ENCODE results near the gene RASGRF2.
A peak's percentile ranks its signal among the peaks of the same experiment; 100 is the strongest.

RASGRF2 gene

DNA sequence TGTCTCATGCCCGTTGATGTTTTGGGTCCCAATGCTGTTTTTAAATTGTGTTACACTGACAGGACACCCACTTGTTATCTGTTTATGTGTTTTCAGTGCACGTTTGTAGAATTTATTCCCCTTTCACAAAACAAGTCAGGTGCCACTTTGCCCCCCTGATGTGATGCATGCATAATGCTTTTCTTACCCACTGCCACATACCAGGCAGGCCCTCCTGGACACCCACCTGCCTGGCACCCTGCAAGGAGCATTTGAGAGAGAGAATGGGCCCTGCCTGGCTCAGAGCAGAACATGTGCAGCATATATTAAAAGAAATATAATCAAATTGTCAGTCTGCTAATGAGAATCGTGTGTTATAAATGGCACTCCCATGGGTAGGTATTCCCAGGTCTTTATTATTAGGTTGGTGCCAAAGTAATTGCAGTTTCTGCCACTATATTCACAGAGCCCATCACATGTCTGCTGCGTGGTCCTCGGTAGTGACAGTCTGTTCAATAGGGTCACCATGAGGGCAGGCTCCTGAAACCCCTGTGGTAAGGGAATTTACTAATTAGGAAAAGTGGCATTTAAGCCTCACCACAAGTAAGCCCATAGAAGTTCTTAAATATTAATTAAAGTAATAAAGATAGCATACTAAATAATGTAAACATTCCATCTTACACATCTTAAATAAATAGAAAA, 220.8 kb downstream of the RASGRF2 start:
- no peak for DNase-seq

DNA sequence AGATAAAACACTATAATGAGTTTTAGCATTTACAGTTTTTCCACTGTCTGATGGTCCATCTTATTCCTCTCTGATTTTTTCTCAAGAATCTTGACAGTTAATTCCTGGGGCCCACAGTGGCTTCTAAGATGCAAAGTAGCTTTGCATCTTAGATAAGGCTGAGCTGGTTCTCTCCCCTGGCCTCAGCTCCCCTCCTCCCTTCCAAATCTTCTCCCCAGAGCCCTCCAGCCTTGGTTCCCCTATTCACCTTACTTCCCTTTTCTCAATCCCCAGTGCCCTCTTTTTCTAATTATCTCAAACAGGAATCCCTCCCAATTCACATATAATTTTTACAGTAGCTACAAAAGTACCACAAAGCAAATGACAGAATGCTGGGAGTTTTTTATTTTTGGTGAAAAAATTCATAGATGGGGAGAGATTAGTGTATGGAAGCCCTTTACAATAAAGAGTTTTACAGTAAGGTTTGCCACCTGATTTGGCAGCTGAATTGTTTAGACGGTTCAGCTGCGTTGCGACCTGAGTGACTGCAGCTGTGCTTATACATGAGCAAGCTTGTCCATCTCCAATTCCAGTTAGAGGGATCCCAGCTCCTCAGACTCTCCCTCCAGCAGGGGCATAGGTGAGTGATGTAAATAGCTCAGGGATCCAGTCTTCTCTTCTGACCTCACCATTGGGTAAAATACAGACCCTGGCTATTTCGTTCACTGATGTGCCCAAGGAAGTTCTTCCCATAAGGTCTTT, 221.6 kb downstream of the RASGRF2 start:
- no peak for DNase-seq

DNA sequence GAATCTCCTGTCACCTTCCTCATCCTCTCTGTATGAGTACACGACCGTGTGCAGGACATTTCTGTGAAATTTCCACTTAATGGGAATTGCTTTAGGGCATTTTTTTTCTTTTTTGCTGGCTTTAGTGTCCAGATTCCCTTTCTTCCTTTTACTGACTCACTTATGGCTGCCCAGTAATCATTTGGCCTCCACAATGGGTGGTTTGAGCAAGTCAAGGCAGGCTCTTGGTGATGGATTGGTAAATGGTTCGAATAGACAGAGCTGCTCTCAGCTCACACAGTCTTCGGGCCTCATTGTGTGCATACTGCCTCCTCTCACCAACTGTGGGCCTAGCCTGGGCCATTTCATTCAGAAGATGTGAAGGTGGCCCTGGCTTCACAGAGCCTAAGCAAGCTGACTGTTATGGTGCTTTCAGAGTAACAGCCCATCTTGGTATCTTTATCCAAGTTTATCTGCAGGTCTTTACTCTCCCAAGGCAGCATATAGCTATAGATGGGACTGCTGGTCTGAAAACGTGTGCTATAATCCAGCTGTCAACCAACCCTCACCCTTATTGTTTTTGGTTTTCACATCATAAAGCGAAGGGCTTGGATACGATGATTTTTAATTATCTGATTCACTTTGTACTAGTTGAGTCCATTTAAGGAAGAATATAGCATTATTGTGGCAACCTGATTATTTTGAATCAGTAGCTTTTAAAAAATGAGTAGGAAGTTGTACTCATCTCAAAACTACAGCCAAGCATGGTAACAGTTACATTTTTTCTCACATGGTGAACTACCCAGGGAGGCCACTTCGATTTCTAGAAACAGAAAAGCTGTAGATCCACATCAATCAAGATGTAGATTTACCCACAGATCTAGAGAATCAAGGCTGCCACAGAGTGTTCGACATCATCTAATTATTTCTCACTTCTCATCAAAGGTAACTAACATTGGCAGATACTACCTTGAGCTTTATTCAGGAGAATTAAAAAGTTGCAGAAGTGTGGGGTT, 222.5 kb downstream of the RASGRF2 start:
- no peak for DNase-seq

DNA sequence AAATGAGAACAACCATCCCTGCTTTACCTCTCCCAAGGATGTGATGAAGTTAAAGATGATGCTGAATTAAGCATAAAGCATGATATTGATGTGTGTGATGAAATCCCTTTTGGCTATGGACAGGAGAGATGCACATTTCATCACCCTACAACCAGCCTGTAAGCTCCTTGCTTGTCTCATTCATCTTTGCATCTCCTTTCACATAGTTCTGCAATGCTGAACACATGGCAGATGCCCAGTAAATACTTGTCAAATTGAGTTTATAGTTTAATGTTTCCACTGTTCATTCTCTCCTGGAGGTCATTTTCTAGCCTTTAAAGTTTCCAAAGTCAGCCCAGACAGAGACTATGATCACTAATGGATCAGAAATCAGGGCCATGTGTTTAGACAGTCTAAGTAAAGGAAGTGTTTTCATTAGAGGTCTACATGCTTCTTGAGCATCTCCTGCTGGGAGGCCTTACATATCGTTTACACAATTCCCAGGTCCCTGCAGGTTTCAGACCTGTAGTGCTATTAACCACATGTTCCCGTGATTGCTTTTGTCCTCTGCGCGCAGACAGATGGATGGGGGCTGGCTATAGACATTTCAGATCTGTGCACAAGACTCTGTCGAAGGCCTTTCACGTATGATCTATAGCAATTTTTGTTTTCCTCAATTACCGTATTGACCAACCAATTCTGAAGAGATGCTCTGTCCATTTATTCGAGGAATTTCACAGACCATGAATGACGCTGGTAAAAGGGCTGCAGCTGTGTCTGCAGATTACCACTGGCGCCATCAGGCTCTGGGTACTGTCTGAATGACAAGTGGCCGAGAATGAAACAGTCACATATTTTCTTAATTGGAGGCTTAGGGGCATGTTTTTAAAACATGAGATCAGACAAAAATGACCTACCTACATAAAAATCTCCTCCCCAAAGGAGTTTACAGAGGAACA, 223.9 kb downstream of the RASGRF2 start:
- DNase-seq = no peak

DNA sequence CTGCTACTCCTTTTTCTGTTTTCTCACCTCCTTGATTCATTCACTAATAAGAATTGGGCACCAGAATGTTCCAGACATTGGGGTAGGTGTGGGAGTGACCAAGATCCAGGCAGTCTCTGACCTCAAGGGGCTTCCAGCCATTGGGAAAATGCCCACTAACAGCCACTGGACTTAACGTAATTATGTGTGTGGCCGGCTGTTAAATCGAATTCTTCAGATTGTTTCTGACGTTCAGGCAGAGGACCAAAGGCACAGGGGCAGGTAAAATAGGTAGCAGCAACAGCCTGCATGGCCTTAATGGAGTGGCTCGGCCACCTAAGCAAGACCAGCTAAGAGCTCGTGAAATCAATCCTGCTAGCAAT, 224.6 kb downstream of the RASGRF2 start:
- DNase-seq = no peak

DNA sequence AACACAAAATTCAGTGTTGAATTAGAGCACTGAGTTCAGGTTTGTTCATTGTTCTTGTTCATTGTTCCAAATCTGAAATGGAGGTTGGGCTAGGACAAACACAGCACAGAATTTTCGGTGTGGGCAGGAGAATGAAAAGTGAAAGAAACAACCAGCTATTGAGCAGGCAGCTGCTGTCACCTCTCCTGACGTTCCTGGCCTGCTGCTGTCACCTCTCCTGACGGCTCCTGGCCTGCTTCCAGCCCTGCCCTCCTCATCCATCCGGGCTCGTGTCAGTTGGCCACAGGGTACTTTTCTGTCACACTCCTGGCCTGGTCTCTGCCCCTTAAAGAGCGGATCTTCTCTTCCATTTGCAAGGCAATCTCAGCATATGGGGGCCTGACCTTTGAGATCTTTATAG, 227.7 kb downstream of the RASGRF2 start:
- no peak for DNase-seq

DNA sequence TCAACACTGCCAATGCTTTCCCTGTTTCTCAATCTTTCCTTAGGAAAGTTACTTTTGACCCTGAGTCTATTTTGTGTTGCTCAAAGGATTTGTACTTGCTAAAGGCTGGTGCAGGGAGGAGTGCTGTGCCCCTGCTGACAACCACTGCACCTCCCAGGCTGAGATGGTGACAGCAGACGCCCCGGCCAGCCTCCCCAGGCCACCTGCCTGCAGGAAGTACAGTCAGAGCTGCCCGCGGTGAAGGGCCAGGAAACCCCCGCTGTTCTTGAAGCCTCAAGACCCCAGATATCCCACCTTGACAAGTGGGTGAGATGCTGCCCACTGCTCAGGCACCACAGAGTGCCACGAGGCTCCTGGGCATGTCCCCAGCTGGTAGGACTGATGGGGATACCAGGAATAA, 228.8 kb downstream of the RASGRF2 start:
- no peak for DNase-seq

DNA sequence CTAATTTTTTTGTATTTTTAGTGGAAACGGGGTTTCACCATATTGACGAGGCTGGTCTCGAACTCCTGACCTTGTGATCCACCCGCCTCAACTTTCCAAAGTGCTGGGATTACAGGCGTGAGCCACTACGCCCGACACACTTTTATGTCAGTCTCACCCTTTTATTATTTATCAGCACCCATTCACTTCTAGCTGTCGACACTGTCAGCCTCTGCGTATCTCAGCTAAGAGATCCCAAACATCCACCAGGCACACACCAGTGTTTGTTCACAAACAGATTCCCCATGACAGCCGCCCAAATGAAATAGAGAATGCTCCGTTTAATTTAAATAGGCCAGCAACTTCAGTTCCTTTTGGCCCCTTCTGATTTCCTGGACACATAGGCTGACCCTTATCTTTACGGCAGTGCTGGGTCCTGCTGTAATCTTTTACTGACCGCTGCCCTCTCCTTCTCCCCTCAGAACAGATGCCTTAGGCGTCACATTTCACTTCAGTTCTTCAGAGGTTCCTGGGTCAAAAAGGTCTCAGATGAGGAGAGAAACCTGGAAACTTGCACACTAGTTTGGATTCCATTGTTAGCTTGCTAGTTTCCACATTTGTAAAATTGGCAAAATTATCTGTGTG, 229.8 kb downstream of the RASGRF2 start:
- no peak for DNase-seq

DNA sequence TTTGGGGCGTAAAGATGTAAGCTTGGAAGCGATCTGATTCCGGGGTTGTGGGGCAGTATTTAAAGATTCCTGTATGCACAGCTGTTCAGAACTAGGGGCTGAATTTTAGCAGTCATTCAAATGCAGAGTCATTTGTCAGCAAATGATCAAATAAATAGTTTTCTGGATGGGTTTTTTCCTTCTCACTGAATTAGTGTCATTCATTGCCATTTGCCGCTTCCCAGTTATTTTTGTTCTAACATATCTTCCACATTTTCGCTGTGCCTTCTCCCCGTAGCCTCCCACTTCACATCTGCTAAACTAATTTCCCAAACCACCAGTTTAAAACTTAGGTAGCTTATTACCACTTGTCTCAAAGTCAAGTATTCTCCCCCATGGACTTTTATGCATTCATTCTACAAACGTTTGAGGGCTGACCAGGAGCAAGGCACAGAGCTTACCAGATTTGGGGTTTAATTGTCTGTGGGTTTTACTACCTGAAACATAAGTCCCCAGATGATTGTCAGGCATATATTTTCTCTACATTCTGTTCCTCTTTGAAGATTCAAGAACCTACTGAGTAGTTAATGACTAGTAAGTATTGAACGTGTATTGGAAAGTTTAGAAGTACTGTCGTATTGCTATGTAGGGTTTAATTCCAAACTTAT, 231.7 kb downstream of the RASGRF2 start:
- DNase-seq = no peak

DNA sequence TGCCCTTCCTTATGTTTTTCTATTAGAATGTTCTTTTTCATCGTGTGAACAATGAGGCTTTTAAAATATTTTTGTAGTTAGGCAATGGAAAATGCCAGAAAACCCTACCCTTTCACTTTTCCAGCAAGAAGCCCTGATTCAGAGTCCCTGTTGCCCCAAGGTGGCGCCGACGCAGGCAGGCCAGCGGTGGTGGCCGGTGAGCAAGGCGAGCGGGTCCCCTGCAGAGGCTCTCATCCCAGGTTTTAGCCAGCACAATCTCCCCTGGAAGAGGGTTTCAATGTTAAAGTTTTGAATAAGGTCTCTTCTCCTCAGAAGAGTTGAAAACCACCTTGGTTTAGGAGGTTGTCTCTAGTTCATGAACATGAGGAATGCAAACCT, 232.2 kb downstream of the RASGRF2 start:
- no peak for DNase-seq

DNA sequence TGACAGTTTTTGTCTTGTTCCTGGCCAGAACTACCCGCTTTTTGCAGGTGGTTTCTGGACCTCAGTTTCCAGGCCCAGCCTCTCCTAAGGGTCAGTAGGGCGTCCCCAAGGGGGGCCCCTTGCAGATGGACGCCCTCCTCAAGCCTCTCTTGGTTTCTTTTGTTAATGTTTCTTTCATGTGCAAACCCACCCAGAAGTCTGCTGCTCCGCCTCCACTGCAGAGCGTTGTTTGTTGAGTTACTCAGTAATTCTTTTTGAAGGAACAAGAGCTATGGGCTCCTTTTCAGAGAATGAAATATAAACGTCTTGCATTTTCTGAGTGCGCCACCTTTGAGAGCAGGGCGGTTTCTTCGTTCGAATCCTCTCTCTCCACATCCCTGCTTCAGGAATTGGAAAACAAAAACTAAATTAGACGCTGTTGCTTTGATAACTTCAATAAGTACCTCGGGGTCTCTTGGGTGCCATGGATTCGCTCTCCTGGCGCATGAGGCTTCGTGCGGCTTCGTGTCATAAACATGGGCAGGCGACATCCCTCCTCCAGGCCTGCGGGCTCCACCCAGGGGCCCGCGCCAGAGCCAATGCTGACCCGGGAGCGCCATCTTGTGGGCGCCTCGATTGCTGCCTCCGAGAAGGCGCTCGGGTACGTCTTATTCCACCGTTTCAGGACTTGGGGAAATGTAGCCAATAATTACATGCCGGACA, 234.6 kb downstream of the RASGRF2 start:
- DNase-seq = peak; percentile 39 to 84

DNA sequence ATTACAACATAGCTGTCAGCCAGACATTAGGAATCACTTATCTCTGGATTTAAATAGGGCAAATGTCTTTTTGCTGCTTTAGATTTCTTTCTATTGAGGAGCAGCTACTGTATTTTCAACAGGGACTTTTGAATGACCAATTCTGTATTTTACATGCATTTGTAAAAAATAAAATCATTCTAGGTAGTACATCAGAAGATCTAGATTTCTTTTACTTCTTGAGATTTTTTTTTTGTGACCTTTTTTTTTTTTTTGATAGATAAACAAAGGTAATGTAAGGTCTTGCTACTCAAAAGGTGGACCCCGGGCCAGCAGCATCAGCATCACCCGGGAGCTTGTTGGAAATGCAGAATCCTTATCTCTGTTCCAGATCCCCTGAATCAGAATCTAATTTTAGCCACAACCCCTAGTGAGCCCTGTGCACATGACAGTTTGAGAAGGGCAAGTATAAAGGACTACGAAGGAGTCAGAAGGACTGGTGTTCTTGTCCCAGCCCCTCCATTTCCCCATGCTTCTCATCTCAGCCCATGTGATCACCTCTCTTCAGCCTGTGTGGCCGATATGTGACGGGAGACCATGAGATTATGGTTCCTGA, 235.3 kb downstream of the RASGRF2 start:
- no peak for DNase-seq

DNA sequence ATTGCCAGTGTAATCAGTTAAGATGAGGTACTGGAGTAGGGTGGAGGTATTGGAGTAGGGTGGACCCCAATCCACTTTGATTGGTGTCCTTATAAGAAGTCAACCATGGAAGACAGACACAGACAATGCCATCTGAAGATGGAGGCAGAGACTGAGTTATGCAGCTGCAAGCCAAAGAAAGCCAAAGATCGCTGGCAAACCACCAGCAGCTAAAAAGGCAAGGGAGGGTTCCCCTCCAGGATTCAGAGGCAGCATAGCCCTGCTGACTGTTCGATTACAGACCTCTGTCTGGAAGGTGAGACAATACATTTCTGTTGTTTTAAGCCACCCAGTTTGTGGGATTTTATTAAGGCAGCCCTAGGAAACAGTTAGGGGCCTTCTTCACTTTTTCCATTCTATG, 242.5 kb downstream of the RASGRF2 start:
- peak in 1 of 2 experiments; percentile 33 for DNase-seq

DNA sequence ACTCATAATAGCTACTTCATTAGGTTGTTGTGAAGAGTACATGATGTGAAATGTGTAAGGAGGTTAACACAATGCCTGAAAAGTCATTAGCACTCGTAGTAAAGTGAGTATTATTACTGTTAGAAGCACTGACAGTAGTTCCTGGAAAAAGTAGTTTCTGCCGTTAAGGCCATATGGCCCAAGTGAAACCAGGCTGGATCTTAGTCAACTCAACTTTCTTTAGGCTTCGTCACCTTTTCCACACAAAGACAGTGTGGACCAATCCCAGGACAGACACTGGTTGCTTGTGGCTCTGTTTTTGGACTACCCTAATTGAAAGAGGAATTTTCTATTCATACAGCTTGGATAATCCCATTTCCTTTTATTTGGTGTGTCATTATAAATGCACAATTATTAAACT, 243.6 kb downstream of the RASGRF2 start:
- no peak for DNase-seq

DNA sequence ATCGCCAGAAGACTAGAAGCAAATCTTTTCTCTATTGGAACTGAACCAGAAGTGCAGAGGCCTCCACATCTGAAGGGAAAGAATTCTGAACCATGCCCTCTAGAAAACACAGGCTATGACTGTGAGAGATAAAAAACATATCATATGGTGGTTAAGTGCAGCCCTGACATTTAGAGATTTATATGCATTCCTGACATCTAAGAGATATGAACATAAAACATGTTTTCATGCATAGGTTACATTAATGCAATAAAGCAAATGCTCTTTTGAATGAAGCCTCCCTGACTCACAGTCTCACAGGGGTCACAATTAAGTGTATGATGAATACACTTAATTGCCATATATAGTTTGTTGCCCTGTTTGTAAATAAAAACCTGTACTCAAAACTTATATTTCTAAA, 244.0 kb downstream of the RASGRF2 start:
- no peak for DNase-seq

DNA sequence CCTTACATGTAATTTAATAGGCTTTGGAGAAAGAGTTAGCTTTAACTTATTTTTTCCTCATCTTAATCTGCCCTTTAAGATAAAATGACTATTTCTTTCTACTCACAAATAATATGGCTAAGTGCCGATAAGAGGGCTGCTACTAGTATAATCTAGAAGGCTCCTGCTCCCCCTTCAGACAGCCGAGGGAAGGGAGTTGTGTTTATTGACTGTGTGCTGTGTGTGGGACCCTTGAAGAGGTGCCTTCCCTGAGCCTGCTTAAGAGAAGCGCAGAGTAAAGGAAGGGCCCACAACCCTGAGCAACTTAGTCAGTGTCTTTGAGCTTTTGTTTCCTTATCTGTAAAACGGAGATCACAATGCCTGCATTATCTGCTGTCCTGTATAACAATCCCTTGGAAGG, 244.9 kb downstream of the RASGRF2 start:
- DNase-seq = no peak

DNA sequence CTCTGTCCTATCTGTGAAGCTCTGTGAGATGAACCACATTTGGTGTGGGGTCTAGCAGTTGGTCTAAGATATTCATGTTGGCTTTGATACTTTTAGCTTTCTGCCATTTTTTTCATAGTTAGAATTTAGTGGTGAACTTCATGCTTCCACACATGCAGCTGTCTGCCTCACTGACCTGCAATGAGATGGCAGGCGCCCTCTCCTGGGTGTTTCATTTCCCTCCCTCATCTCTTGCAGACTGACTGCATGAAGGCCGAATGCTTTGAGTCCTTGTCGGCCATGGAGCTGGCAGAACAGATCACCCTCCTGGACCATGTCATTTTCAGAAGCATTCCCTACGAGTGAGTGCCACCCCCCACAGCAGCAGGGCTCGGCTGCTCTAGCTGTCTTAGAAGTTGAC, 246.8 kb downstream of the RASGRF2 start:
- DNase-seq = no peak

DNA sequence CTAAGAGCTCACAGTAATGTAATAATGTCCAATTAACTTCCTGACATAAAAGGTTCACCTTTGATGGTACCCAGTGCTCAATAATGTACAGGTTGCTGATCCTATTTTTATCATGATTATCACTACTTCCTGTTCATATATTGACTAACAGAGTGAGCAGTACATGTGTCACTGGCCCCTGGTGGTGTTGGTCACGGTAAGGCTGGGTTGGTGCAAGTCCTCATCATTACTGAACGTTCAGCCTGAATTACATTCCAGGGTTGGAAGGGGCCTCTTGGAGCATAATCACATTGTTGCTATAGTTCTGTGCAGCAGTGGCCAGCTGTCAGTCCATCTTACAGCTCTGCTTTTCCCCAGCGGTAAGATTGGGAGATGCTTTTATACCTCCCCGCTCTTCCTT, 248.7 kb downstream of the RASGRF2 start:
- no peak for DNase-seq

DNA sequence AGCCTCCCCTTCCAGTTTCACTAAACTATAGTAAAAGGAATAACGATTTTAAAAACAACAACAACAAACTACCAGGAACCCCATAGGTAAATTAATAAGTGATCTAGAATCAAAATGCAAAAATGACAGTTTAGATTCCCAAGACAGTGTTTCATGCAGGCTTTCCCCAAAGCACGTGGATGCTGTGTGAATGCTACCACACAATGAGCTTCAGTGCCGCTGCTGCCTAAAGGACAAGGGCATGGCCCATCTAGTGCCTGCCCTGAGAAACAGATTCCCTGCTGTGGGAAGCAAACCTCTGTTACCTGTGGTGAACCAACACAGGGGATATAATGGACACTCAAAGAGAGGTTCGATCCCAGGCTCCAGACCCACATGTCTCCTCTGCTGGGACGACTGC, 249.2 kb downstream of the RASGRF2 start:
- DNase-seq = no peak

DNA sequence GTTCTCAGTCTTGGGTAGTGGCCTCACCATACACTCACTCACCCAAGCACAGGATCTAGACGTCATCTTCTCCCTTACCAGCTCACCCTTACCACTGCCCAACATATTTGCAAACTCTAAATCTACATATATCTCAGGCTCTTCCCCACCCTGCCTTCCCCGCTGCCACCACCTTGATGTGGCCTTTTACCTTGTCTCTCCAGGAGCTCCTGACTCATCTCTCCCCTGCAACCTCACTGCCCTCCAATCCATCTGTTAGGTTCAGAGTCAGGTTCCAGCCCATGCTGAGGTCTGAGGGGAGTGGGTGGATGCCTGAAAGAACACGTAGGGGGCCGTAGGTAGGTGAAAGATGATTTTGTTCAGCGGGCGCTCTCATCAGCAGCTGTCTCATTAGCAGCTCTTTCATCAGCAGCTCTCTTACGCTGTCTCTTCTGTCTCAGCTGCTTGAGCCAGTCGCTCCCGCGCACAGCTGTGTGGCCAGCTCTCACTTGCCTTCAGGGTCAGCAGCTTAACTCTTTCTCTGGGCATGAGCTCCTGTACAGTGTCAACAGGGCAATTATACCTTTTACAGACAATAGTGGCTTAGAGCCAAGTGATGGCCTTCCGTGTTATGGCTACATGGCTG, 249.8 kb downstream of the RASGRF2 start:
- DNase-seq = no peak
